Measurements from ENCODE around the gene SPRR3. TPM values are rescaled to one million over a fixed set of nuclear protein-coding genes. Genes with fewer than 3 reads are reported as not detected.

Gene SPRR3, protein sequence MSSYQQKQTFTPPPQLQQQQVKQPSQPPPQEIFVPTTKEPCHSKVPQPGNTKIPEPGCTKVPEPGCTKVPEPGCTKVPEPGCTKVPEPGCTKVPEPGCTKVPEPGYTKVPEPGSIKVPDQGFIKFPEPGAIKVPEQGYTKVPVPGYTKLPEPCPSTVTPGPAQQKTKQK
- 8.9 and 51.4 TPM in 2 replicates for total RNA-seq

GRCh38 chr1:153001382-153001781, at the start of gene SPRR3:
TSS of gene SPRR3 (plus strand) at chr1:153001749. CDS start at chr1:153003021, 1,272 bp downstream.

DNA sequence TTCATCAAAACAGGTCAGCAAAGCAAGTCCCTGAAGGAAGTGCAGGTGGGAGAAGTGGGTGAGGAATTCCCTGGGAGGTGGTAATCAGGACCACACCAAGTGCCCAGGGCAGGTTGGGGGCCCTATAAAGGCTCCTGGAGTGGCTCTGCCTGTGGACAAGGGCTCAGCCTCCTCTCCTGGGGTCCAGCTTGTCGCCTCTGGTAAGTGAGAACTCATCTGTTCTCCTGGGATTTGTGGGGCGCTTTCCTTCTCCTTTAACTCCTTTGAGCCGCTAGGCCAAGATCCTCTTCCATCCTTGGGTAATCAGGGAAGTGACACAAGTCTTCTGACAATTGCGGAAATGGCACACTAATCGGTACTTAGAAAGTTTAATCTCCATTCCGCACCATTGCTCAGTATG, 31.1 kb upstream of the SPRR3 start, which contains the start of gene SPRR4:
TSS of gene SPRR4 (plus strand) at position 154 of the 400 bp plus-strand sequence. CDS start 1,243 bp downstream, outside the sequence.

GRCh38 chr1:152983743-152984142, 17.8 kb upstream of the SPRR3 start, which contains the start of gene SPRR1A:
TSS of gene SPRR1A (plus strand) at chr1:152984081. CDS start at chr1:152985231, 1,150 bp downstream.

DNA sequence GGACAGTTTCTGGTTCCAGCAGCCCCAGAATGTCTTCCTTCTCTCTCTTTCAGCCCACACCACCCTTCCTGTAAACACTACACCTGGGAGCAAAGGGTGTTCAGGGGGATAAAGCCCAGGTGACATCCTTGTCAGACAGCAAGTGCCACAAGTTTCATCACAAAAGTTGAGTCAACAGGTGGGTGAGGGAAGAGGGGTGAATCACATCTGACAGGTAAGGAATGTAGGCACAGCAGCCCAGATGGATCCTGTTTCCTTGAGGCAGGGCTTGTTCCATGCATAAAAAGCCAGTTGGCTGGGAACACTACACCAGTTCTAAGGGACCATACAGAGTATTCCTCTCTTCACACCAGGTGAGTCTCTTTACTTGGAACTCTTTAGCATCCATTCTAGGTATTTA, 29.3 kb downstream of the SPRR3 start, which contains the start of gene SPRR1B:
TSS of gene SPRR1B (plus strand) at position 309 of the 400 bp plus-strand sequence. CDS start 1,143 bp downstream, outside the sequence.

GRCh38 chr1:153040950-153041631, 39.5 kb downstream of the SPRR3 start, which contains the start of gene SPRR2D:
TSS of gene SPRR2D (minus strand) at chr1:153041120. CDS start at chr1:153040346, 774 bp downstream.

Other genes with a start within 250 kb of the SPRR3 start
- under 0.01 TPM in 1 of 2 replicates, not detected in the other for gene KPRP, start 243.7 kb upstream of the SPRR3 start, total RNA-seq
- not detected in 2 replicates for gene LCE1F, start 226.6 kb upstream of the SPRR3 start, total RNA-seq
- gene LCE1E, start 215.5 kb upstream of the SPRR3 start, total RNA-seq, result 0.24 TPM in 1 of 2 replicates, not detected in the other
- not detected in 2 replicates for gene LCE1D, start 205.0 kb upstream of the SPRR3 start, total RNA-seq
- 0.24 and 1.3 TPM in 2 replicates for gene LCE1C, start 195.1 kb upstream of the SPRR3 start, total RNA-seq
- gene LCE1B, start 189.8 kb upstream of the SPRR3 start, total RNA-seq, result not detected in 2 replicates
- not detected in 2 replicates for gene LCE1A, start 174.3 kb upstream of the SPRR3 start, total RNA-seq
- not detected in 2 replicates for gene LCE6A, start 158.9 kb upstream of the SPRR3 start, total RNA-seq
- gene LCE7A, start 141.8 kb upstream of the SPRR3 start, total RNA-seq, result not detected in 2 replicates
- not detected in 2 replicates for gene SMCP, start 123.4 kb upstream of the SPRR3 start, total RNA-seq
- 0.43 and 6.5 TPM in 2 replicates for gene IVL, start 93.2 kb upstream of the SPRR3 start, total RNA-seq
- not detected in 2 replicates for gene SPRR5, start 54.5 kb upstream of the SPRR3 start, total RNA-seq
- not detected in 2 replicates for gene SPRR4, start 31.1 kb upstream of the SPRR3 start, total RNA-seq
- gene SPRR1A, start 17.7 kb upstream of the SPRR3 start, total RNA-seq, result not detected in 2 replicates
- 14.7 and 15.3 TPM in 2 replicates for gene SPRR1B, start 29.5 kb downstream of the SPRR3 start, total RNA-seq
- gene SPRR2D, start 39.4 kb downstream of the SPRR3 start, total RNA-seq, result 1.1 TPM in 1 of 2 replicates, not detected in the other
- 1.9 and 3.0 TPM in 2 replicates for gene SPRR2A, start 55.8 kb downstream of the SPRR3 start, total RNA-seq
- gene SPRR2B, start 69.9 kb downstream of the SPRR3 start, total RNA-seq, result not detected in 2 replicates
- gene SPRR2E, start 92.8 kb downstream of the SPRR3 start, total RNA-seq, result 0.85 and 0.96 TPM in 2 replicates
- gene SPRR2F, start 111.8 kb downstream of the SPRR3 start, total RNA-seq, result not detected in 2 replicates
- gene SPRR2G, start 149.1 kb downstream of the SPRR3 start, total RNA-seq, result not detected in 2 replicates
- gene LELP1, start 201.7 kb downstream of the SPRR3 start, total RNA-seq, result not detected in 2 replicates
- not detected in 2 replicates for gene PRR9, start 215.8 kb downstream of the SPRR3 start, total RNA-seq

Data from tracheal epithelial cell (primary cell).